ENCODE data around the gene SMYD3. TPM values are rescaled to one million over a fixed set of nuclear protein-coding genes. Genes with fewer than 3 reads are reported as not detected.

Gene SMYD3
- total and polyA plus RNA-seq, 4 donors = 10.5 to 40.1 (median 32.5) TPM

DNA sequence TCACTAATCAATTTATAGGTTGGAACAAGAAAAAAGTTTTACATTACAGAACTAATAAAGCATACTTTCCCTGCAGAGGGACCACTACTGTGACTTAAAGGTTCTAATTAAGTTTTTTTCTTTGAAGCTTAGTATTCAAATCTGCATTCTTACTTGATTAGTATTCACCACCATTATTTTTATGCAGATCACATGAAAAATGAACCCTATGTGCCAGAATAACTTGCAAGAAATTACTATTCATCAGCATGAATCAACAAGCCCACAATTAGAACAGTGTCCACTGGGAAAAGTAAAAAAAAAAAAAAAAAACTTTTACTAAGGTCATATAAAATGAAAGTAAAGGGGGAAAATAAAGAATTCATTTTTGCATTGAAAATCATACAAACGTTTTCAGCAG, 90.8 kb downstream of the SMYD3 start:
- TF ChIP-seq, protein P1, sequence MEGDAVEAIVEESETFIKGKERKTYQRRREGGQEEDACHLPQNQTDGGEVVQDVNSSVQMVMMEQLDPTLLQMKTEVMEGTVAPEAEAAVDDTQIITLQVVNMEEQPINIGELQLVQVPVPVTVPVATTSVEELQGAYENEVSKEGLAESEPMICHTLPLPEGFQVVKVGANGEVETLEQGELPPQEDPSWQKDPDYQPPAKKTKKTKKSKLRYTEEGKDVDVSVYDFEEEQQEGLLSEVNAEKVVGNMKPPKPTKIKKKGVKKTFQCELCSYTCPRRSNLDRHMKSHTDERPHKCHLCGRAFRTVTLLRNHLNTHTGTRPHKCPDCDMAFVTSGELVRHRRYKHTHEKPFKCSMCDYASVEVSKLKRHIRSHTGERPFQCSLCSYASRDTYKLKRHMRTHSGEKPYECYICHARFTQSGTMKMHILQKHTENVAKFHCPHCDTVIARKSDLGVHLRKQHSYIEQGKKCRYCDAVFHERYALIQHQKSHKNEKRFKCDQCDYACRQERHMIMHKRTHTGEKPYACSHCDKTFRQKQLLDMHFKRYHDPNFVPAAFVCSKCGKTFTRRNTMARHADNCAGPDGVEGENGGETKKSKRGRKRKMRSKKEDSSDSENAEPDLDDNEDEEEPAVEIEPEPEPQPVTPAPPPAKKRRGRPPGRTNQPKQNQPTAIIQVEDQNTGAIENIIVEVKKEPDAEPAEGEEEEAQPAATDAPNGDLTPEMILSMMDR (IDR thresholded peaks at IDR 0.05; ENCODE audit: control extremely low read depth, extremely low read depth) = no peak

GRCh38 chr1:246415028-246415427, 92.1 kb downstream of the SMYD3 start:
- ATAC-seq (ENCODE audit: insufficient read depth, low FRiP score) = no peak
- H3K4me3 ChIP-seq = no peak overlapping the region
- DNase-seq = no peak
- no peak overlapping the region for H3K27ac ChIP-seq (ENCODE audit: low read depth in 1 of 2, low read length in 1 of 2)
- H3K9ac ChIP-seq (ENCODE audit: insufficient read depth in 1 of 2, low read length in 2 of 2) = no peak overlapping the region
- H3K4me1 ChIP-seq (ENCODE audit: control insufficient read depth in 5 of 5, insufficient read depth in 5 of 5, low read length in 5 of 5) = no peaks in the 10 kb centered on the region
- TF ChIP-seq, protein P1 (IDR thresholded peaks at IDR 0.05; ENCODE audit: control extremely low read depth, extremely low read depth) = no peak
- peaks cover 0 to 4% (median 0%) of the 10 kb centered on the region in 4 donors for H3K9me3 ChIP-seq (ENCODE audit: control insufficient read depth in 4 of 4, insufficient read depth in 3 of 4, low read length in 3 of 4)
- 97 to 100% methylated on average over 2 of the region's 2 CpGs for WGBS, 2 donors
- no peaks in the 10 kb centered on the region for H3K36me3 ChIP-seq (ENCODE audit: control insufficient read depth in 4 of 4, insufficient read depth in 4 of 4, low read length in 4 of 4)
- H3K27me3 ChIP-seq (ENCODE audit: control insufficient read depth in 3 of 3, insufficient read depth in 3 of 3, low read length in 2 of 3) = no peaks in the 10 kb centered on the region

More for the DNA sequence above, 90.8 kb downstream of the SMYD3 start:
- WGBS, 2 donors = 95% methylated on average over 1 of the region's 1 CpG
- H3K9ac ChIP-seq (ENCODE audit: insufficient read depth in 1 of 2, low read length in 2 of 2) = no peak overlapping the region
- no peaks in the 10 kb centered on the region for H3K4me1 ChIP-seq (ENCODE audit: control insufficient read depth in 5 of 5, insufficient read depth in 5 of 5, low read length in 5 of 5)
- H3K9me3 ChIP-seq (ENCODE audit: control insufficient read depth in 4 of 4, insufficient read depth in 3 of 4, low read length in 3 of 4) = peaks cover 0 to 4% (median 0%) of the 10 kb centered on the region in 4 donors
- H3K27ac ChIP-seq (ENCODE audit: low read depth in 1 of 2, low read length in 1 of 2) = no peak overlapping the region
- no peaks in the 10 kb centered on the region for H3K27me3 ChIP-seq (ENCODE audit: control insufficient read depth in 3 of 3, insufficient read depth in 3 of 3, low read length in 2 of 3)
- ATAC-seq (ENCODE audit: insufficient read depth, low FRiP score) (no peak), DNase-seq (no peak)
- H3K36me3 ChIP-seq (ENCODE audit: control insufficient read depth in 4 of 4, insufficient read depth in 4 of 4, low read length in 4 of 4) = no peaks in the 10 kb centered on the region
- H3K4me3 ChIP-seq = no peak overlapping the region

- H3K4me3 ChIP-seq = no peak overlapping the region
- H3K36me3 ChIP-seq (ENCODE audit: control insufficient read depth in 4 of 4, insufficient read depth in 4 of 4, low read length in 4 of 4) = no peaks in the 10 kb centered on the region
- DNase-seq (no peak), ATAC-seq (ENCODE audit: insufficient read depth, low FRiP score) (no peak)
- H3K27ac ChIP-seq (ENCODE audit: low read depth in 1 of 2, low read length in 1 of 2) = no peak overlapping the region
- TF ChIP-seq, protein P1 (IDR thresholded peaks at IDR 0.05; ENCODE audit: control extremely low read depth, extremely low read depth) = no peak
- no peak overlapping the region for H3K9ac ChIP-seq (ENCODE audit: insufficient read depth in 1 of 2, low read length in 2 of 2)
- H3K9me3 ChIP-seq (ENCODE audit: control insufficient read depth in 4 of 4, insufficient read depth in 3 of 4, low read length in 3 of 4) = no peaks in the 10 kb centered on the region
- 96 to 97% methylated on average over 7 of the region's 7 CpGs for WGBS, 2 donors
- no peaks in the 10 kb centered on the region for H3K4me1 ChIP-seq (ENCODE audit: control insufficient read depth in 5 of 5, insufficient read depth in 5 of 5, low read length in 5 of 5)
- no peaks in the 10 kb centered on the region for H3K27me3 ChIP-seq (ENCODE audit: control insufficient read depth in 3 of 3, insufficient read depth in 3 of 3, low read length in 2 of 3)
Measured at GRCh38 chr1:246413430-246413829, 93.6 kb downstream of the SMYD3 start.

GRCh38 chr1:246404078-246404477, 103.0 kb downstream of the SMYD3 start:
- TF ChIP-seq, protein P1 (IDR thresholded peaks at IDR 0.05; ENCODE audit: control extremely low read depth, extremely low read depth) = no peak
- H3K36me3 ChIP-seq (ENCODE audit: control insufficient read depth in 4 of 4, insufficient read depth in 4 of 4, low read length in 4 of 4) = peaks cover 0 to 1% (median 0%) of the 10 kb centered on the region in 4 donors
- no peak overlapping the region for H3K27ac ChIP-seq (ENCODE audit: low read depth in 1 of 2, low read length in 1 of 2)
- ATAC-seq (ENCODE audit: insufficient read depth, low FRiP score) (no peak), DNase-seq (no peak)
- H3K4me1 ChIP-seq (ENCODE audit: control insufficient read depth in 5 of 5, insufficient read depth in 5 of 5, low read length in 5 of 5) = no peaks in the 10 kb centered on the region
- no peaks in the 10 kb centered on the region for H3K9me3 ChIP-seq (ENCODE audit: control insufficient read depth in 4 of 4, insufficient read depth in 3 of 4, low read length in 3 of 4)
- WGBS, 2 donors = 89 to 95% methylated on average over 7 of the region's 7 CpGs
- H3K27me3 ChIP-seq (ENCODE audit: control insufficient read depth in 3 of 3, insufficient read depth in 3 of 3, low read length in 2 of 3) = no peaks in the 10 kb centered on the region
- no peak overlapping the region for H3K9ac ChIP-seq (ENCODE audit: insufficient read depth in 1 of 2, low read length in 2 of 2)
- no peak overlapping the region for H3K4me3 ChIP-seq
